ENCODE results near the gene PHACTR4.
"Not testable (repeated sequence)": the region's sequence is repeated elsewhere in the genome, so short reads cannot be mapped to it uniquely, and the experiment has no call there.

PHACTR4 gene

GRCh38 chr1:28373450-28373849 lies 3.9 kb downstream of the PHACTR4 start:
- DNase-seq, result not testable (repeated sequence)

GRCh38 chr1:28374297-28374696 lies 4.8 kb downstream of the PHACTR4 start:
- DNase-seq, result no peak

GRCh38 chr1:28375598-28375997 lies 6.1 kb downstream of the PHACTR4 start:
- not testable (repeated sequence) for DNase-seq

- DNase-seq, result not testable (repeated sequence)
Measured at GRCh38 chr1:28376195-28376594, 6.7 kb downstream of the PHACTR4 start.

GRCh38 chr1:28378906-28379305 lies 9.4 kb downstream of the PHACTR4 start:
- DNase-seq, result no peak

GRCh38 chr1:28380394-28380793 lies 10.9 kb downstream of the PHACTR4 start:
- DNase-seq, result no peak

- DNase-seq, result not testable (repeated sequence)
Measured at GRCh38 chr1:28383785-28384184, 14.2 kb downstream of the PHACTR4 start.

GRCh38 chr1:28392027-28392652 lies 22.6 kb downstream of the PHACTR4 start:
- DNase-seq, result no peak

GRCh38 chr1:28394136-28394535 lies 24.6 kb downstream of the PHACTR4 start:
- DNase-seq, result no peak

- DNase-seq, result no peak
Measured at GRCh38 chr1:28395181-28395580, 25.6 kb downstream of the PHACTR4 start.

- no peak for DNase-seq
Measured at GRCh38 chr1:28401760-28402159, 32.2 kb downstream of the PHACTR4 start.

- DNase-seq, result no peak
Measured at GRCh38 chr1:28409090-28409489, 39.5 kb downstream of the PHACTR4 start.

- no peak for DNase-seq
Measured at GRCh38 chr1:28411656-28412055, 42.1 kb downstream of the PHACTR4 start.

GRCh38 chr1:28412731-28413130 lies 43.2 kb downstream of the PHACTR4 start:
- DNase-seq, result no peak

GRCh38 chr1:28416509-28417194 lies 47.1 kb downstream of the PHACTR4 start:
- DNase-seq, result no peak

- no peak for DNase-seq
Measured at GRCh38 chr1:28417441-28417922, 47.9 kb downstream of the PHACTR4 start.

- no peak for DNase-seq
Measured at GRCh38 chr1:28417926-28418637, 48.5 kb downstream of the PHACTR4 start.

- DNase-seq, result no peak
Measured at GRCh38 chr1:28421744-28422143, 52.2 kb downstream of the PHACTR4 start.

GRCh38 chr1:28426831-28427230 lies 57.3 kb downstream of the PHACTR4 start:
- DNase-seq, result no peak

GRCh38 chr1:28428012-28428411 lies 58.5 kb downstream of the PHACTR4 start:
- DNase-seq, result no peak

- DNase-seq, result no peak
Measured at GRCh38 chr1:28428990-28429520, 59.5 kb downstream of the PHACTR4 start.

- no peak for DNase-seq
Measured at GRCh38 chr1:28436211-28436769, 66.8 kb downstream of the PHACTR4 start.

- no peak for DNase-seq
Measured at GRCh38 chr1:28437264-28437923, 67.9 kb downstream of the PHACTR4 start.

All from COR-L47 (cell line).